Measurements from ENCODE around the gene TBC1D1.

The TBC1D1 gene

GRCh38 chr4:38181286-38181685 is 290.4 kb downstream of the TBC1D1 start:
- H3K9ac ChIP-seq, result no peak overlapping the region
- H3K27me3 ChIP-seq (ENCODE audit: control insufficient read depth, insufficient read depth, low read length), result no peaks in the 10 kb centered on the region
- peaks cover 7% of the 10 kb centered on the region for H3K4me1 ChIP-seq
- no peak overlapping the region for H3K27ac ChIP-seq
- no peak for TF ChIP-seq CTCF (IDR thresholded peaks at IDR 0.05)
- no peak overlapping the region for H3K4me3 ChIP-seq (ENCODE audit: low read depth, low read length)
- H3K4me2 ChIP-seq (ENCODE audit: low read length), result no peak overlapping the region
- no peaks in the 10 kb centered on the region for H3K9me3 ChIP-seq (ENCODE audit: control insufficient read depth, low read length)
- no peaks in the 10 kb centered on the region for H3K36me3 ChIP-seq (ENCODE audit: control insufficient read depth, insufficient read depth, low read length)
- H3K79me2 ChIP-seq, result no peaks in the 10 kb centered on the region
- H2AFZ ChIP-seq, result no peak overlapping the region

GRCh38 chr4:38182334-38182998 is 291.6 kb downstream of the TBC1D1 start:
- Histone ChIP-seq H3K4me1 (peaks cover 7% of the 10 kb centered on the region), H2AFZ (no peak overlapping the region), H3K9me3 (ENCODE audit: control insufficient read depth, low read length) (no peaks in the 10 kb centered on the region), H3K79me2 (no peaks in the 10 kb centered on the region), H3K27me3 (ENCODE audit: control insufficient read depth, insufficient read depth, low read length) (no peaks in the 10 kb centered on the region), H3K4me3 (ENCODE audit: low read depth, low read length) (no peak overlapping the region), H3K4me2 (ENCODE audit: low read length) (no peak overlapping the region), H3K36me3 (ENCODE audit: control insufficient read depth, insufficient read depth, low read length) (no peaks in the 10 kb centered on the region), H3K27ac (no peak overlapping the region), H3K9ac (no peak overlapping the region)
- no peak for TF ChIP-seq CTCF (IDR thresholded peaks at IDR 0.05)

GRCh38 chr4:38184404-38184803 is 293.5 kb downstream of the TBC1D1 start:
- no peak for TF ChIP-seq CTCF (IDR thresholded peaks at IDR 0.05)
- Histone ChIP-seq H3K27ac (no peak overlapping the region), H3K79me2 (no peaks in the 10 kb centered on the region)

GRCh38 chr4:38185406-38186144 is 294.7 kb downstream of the TBC1D1 start:
- H3K36me3 ChIP-seq (ENCODE audit: control insufficient read depth, insufficient read depth, low read length), result no peaks in the 10 kb centered on the region
- no peak overlapping the region for H3K4me2 ChIP-seq (ENCODE audit: low read length)
- TF ChIP-seq CTCF (IDR thresholded peaks at IDR 0.05), result no peak
- H3K9ac ChIP-seq, result no peak overlapping the region
- H3K79me2 ChIP-seq, result no peaks in the 10 kb centered on the region
- H3K27me3 ChIP-seq (ENCODE audit: control insufficient read depth, insufficient read depth, low read length), result no peaks in the 10 kb centered on the region
- no peak overlapping the region for H2AFZ ChIP-seq
- H3K4me3 ChIP-seq (ENCODE audit: low read depth, low read length), result no peak overlapping the region
- no peaks in the 10 kb centered on the region for H3K4me1 ChIP-seq
- no peaks in the 10 kb centered on the region for H3K9me3 ChIP-seq (ENCODE audit: control insufficient read depth, low read length)
- no peak overlapping the region for H3K27ac ChIP-seq

More at GRCh38 chr4:38184404-38184803, 293.5 kb downstream of the TBC1D1 start:
- H3K9ac ChIP-seq, result no peak overlapping the region
- H3K9me3 ChIP-seq (ENCODE audit: control insufficient read depth, low read length), result no peaks in the 10 kb centered on the region
- no peak overlapping the region for H2AFZ ChIP-seq
- H3K4me2 ChIP-seq (ENCODE audit: low read length), result no peak overlapping the region
- H3K36me3 ChIP-seq (ENCODE audit: control insufficient read depth, insufficient read depth, low read length), result no peaks in the 10 kb centered on the region
- peaks cover 7% of the 10 kb centered on the region for H3K4me1 ChIP-seq
- no peak overlapping the region for H3K4me3 ChIP-seq (ENCODE audit: low read depth, low read length)
- H3K27me3 ChIP-seq (ENCODE audit: control insufficient read depth, insufficient read depth, low read length), result no peaks in the 10 kb centered on the region

All from parathyroid adenoma (tissue), 2 donors.